ENCODE results near the gene GSK3A.
"Not testable (repeated sequence)": the region's sequence is repeated elsewhere in the genome, so short reads cannot be mapped to it uniquely, and the experiment has no call there.

Gene GSK3A

DNA sequence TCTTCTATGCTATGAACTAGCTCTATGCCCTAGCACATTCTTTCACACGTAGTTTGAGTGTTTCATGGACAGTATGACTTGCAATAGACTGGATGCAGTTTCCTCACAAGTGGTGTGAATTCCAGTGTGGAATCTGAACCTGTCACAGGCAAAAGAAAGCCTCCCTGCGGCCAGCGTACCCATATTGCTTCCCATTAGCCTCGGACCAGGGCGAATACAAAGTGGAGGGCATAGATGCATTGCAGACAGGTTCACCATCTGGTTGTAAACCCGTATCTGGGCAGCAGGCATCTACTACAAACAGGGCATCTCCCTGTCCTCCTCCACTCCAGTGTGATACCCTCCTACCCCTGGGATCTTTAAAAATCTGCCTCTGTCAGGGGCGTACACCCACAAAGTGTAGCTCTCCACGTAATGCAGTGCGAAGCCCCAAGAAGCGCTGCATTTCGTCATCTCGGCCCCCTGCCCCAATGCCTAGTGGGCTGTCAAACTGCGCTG is 25.3 kb upstream of the GSK3A start:
- no peak for DNase-seq

DNA sequence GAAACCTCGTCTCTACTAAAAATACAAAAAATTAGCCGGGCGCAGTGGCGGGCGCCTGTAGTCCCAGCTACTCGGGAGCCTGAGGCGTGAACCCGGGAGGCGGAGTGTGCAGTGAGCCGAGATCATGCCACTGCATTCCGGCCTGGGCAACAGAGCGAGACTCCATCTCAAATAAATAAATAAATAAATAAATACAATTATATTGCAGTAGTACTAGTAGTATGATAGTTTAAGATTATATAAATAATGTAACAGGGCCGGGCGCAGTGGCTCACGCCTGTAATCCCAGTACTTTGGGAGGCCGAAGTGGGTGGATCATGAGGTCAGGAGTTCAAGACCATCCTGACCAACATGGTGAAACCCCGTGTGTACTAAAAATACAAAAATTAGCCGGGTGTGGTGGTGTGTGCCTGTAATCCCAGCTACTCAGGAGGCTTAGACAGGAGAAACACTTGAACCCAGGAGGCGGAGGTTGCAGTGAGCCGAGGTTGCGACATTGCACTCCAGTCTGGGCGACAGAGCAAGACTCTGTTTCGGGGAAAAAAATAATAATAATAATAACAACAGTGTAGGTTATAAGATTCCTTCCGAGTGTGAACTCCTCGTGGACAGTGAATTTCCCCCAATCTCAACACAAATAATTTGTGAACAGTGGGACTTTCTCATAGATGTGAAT is 24.7 kb upstream of the GSK3A start:
- DNase-seq: not testable (repeated sequence)

DNA sequence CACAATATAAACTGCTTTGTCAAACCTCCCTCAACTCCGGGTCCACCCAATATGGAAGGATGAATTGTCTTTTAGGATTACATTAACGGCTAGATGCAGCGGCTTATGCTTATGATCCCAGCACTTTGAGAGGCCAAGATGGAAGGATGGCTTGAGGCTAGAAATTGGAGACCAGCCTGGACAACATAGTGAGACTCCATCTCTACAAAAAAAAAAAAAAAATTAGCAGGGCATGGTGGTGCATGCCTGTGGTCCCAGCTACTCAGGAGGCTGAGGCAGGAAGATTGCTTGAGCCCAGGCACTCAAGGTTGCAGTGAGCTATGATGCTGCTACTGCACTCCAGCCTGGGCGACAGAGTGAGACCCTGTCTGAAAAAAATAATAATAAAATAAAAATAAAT is 23.7 kb upstream of the GSK3A start:
- not testable (repeated sequence) for DNase-seq

DNA sequence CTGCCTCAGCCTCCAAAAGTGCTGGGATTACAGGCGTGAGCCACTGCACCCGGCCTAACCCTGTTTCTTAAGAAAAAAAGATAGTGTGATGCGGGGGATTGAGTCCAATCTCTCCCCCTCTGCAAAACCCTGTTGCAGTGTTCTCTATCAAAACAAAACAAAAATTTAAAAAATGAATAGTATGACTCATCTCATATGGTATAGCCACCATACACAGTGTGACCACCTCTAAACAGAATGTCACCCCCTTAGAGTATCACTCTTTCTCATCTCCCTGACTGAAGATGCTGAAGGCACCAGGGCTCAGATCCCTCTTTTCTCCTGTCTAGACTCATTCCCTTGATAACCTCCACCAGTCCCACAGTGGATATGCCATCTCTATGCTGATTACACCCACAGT is 19.4 kb upstream of the GSK3A start:
- no peak for DNase-seq

DNA sequence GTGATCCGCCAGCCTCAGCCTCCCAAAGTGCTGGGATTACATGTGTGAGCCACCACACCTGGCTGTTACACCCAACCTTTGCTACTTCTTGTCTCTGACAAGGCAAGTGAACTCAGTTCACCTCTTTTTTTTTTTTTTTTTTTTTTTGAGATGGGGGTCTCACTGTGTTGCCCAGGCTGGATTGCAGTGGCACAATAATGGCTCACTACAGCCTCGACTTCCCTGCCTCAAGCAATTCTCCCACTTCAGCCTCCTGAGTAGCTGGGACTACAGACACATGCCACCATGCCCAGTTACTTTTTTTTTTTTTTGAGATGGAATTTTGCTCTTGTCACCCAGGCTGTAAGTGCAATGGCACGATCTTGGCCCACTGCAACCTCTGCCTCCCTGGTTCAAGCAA is 15.4 kb upstream of the GSK3A start:
- DNase-seq: not testable (repeated sequence)

DNA sequence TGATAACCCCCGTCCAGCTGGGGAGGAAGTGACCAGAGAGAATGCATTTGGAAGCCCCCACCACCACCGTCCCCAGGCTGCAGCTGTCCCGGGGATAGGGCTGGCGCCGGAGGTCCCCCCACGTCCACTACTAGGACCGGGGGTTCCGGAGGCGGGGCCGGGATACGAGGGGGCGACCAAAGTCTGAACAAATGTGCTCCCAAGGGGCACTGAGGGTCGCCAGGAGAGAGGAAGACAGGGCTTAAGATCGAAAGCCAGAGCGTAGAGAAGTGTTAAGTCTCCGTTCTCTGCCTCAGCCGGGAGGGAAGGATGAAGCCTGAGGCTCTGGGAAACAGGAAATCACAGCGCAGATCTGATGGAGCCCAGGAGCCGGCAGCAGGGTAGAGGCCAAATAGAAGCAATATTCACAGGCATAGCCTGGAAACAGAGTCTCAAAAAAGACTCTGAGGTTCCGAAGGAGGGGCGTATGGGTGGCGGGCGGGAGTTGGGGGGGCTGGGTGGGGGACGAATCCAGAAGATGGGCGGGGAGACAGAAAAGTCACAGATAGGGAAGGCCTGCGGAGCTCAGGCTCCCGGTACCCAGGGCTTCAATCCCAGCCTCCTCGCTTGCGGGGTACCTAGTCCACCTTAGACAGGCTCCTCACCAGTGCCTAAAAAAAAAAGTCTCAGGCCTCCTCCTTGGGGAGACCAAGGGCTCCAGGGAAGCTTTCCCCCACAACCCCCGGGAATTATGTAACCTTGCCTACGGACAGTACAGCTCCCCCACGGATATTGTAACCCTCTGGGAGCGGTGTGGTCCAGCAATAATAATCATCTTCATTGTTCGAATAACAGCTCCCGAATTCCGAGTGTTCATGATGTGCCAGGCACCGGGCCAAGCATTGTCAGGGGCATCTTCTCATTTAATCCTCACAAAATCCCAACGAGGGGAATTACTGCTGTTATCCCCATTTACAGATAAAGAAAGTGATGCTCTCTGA is 13.7 kb upstream of the GSK3A start:
- peak in 1 of 2 experiments; percentile 43 for DNase-seq

DNA sequence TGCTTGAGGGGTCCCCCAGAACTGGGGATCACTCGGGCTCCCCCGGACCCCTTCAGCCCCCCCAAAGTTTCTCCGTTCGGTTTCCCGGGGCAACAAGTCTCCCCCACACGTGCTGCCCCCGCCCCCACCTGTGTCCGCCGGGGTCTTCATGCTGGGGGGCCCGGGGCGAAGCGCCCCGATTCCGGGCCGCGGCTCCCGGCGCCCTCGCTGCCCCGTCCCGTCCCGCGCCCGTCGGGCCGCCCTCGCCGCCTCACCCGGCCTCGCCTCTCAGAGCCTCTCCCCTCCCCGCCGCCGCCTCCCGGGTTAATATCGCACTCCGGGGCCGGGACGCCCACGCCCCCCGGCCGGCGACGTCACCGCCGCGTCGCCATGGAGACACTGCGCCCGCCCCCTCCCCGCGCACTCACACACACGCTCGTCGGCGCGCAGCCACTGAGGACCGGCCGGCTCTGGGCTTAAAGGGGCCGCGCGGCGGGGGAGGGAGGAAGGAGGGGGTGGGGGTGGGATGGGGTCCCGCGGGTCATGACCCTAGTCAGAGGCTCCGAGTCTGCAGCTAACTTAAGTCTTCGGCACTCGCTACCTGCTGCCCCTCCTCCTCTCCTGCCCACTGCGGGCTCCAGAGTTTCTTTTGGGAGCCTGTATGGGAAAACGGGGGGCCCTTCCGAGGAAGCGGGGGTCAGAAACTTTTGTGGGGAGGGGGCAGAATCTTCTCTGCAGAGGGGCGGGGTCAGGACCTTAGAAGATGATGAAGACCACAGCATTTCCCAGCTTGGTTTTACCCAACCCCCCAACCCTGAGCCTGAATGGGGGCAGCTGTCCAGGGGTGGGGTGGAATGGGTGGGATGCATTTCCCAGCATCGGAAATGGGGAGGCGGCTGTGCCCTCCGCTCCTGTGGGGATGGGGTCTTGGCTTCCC is 12.7 kb upstream of the GSK3A start, which contains the start of gene ERF:
TSS of gene ERF (minus strand) at position 279 of the 916 bp plus-strand sequence. CDS start at position 150, 129 bp downstream.
- DNase-seq: peak; percentile 44 to 68

DNA sequence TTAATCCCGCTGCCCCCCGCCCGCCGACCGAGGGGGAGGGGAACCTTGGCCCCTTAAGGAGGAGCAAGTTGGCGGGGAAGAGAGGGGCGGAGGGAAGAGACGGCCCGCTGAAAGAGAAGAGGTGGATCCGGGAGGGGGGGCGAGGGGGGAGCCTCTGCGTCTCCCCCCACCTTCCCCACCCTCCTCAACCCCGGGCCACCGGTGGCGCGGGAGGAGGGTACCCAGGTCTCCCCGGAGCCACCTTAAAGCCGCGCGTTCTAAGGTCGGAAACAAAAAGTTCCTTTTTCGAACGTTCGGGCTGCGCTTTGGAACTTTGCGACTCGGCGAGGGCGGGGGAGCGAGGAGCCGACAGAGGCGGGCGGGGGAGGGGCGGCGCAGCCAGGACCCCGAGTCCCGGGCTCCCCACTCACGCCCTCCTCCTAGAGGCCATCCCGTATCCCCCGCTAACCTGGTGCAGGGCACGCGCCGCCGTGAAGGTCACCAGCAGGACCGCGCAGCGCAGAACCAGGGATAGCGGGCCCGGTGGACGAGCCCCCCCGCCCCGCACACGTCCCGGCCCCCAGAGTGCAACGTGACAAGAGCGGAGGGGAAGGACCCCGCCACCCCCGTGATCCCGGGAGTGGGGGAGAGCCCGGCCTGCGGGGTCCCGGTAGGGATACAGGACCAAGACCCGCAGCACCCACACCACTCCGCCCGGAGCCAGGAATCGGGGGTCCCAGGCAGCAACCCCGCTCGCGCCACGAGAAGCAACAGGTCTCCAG is 11.9 kb upstream of the GSK3A start:
- peak in 1 of 2 experiments; percentile 64 for DNase-seq

DNA sequence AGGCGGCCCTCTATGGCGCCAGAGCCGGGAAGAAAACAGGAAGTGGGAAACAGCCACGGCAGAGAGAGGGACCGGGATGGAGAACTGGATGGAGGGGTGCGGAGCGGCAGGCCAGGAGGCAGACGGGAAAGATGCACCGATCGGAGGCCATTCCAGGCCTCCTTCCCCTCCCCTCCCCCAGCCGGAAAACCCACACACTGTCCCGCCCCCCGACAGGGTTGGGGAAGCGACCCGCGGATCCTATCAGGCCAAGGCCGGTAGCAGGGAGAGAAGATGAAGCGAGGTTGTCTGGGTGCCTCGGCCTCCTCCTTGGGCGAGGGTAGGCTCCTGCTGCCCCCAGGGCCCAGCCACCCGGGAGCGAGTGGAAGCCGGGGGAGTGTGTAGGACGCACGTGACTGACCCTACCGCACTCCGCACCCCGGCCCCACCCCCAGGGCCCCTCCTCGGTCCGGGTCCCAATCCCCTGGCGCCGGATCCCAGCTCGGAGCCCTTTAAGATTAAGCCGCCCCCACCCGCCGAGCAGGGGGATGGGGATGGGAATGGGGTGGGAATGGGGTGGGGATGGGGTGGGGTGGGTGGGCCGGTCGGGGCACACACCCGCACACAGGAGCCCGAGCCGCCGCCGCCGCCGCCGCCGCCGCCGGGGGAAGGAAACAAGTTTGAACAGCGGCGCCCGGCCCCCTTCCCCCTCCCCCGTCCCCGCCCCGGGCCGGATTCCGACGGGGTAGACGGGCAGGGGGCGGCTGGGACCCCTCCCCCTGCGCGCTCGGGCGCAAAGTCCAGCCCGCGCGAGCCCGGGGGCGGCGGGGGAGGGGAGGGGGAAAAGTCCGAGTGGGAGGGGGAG is 11.1 kb upstream of the GSK3A start:
- DNase-seq: peak in 1 of 2 experiments; percentile 65

DNA sequence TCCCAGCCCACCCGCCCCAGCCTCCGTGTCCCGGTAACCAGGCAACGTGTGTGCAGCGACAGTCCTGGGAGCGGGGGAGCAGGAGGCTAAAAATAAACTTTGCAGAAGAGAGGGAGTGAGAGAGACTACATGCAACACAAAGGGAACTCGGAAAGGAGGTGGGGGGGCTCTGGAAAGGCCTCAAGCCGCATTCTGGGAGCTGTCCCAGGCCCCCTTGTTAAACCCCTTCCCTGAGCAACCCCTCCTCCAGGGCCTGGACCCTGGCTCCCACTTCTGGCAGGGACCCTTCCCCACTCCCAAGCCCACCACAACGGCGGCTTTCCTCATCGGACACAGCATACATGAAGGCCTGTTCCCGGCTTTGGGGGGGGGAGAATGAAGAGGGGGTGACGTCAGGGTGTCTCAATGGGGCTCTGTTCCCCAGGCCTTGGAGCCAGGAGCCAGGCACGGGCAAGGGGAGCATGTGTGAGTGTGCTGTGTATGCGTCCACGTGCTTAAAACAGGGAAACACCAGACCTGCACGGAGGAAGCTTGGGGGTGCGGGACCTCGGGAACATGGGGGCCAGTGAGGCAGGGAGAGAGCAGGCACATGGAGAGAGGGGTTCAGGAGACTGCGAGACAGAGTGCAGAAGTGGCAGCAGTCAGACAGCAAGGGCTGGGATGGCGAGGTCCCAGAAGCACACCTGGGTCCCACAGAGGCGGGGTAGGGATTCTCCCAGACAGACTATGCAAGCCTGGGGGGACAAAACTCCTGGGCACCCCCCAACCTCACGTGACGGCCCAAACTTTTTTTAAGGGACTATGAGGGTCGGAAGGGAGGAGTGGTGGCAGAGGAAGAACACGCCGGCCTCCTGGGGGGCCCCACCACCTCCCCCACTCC is 10.2 kb upstream of the GSK3A start:
- no peak for DNase-seq

DNA sequence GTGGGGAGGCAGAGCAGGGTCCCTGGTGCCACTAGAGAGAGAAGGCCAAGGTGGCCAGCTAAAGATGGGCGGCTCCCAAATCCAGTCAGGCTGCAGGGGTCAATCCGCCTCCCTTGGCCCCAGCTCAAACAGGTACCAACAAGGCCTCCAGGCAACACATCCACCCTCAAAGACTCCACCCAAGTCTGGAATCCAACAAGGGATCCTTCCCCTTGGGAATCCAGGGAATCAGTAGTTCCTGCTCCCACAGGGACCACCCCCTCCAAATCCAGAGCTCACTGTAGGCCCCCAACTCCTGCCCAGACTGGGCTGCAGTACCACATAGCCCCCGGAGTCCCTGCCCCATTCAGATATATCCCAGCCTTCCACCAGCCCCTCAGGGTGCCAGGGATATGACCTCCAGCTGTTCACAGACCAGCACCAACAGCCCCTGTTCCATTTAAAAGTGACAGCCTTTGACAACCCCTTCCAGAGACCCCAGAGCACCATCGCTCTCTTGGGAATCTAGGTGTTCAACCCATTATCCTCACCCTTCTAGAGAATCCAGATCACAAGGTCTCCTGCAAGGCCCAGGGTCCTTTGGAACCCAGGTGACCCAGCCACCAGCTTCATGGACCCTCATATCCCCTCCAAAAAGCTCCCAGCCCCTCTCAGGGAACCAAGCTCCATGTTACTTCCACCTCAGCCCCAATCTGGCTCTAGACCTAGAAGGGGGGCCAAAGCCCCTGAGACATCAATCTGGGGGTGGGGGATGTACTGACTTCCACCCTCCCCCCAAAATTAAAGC is 9.4 kb upstream of the GSK3A start:
- DNase-seq: no peak

DNA sequence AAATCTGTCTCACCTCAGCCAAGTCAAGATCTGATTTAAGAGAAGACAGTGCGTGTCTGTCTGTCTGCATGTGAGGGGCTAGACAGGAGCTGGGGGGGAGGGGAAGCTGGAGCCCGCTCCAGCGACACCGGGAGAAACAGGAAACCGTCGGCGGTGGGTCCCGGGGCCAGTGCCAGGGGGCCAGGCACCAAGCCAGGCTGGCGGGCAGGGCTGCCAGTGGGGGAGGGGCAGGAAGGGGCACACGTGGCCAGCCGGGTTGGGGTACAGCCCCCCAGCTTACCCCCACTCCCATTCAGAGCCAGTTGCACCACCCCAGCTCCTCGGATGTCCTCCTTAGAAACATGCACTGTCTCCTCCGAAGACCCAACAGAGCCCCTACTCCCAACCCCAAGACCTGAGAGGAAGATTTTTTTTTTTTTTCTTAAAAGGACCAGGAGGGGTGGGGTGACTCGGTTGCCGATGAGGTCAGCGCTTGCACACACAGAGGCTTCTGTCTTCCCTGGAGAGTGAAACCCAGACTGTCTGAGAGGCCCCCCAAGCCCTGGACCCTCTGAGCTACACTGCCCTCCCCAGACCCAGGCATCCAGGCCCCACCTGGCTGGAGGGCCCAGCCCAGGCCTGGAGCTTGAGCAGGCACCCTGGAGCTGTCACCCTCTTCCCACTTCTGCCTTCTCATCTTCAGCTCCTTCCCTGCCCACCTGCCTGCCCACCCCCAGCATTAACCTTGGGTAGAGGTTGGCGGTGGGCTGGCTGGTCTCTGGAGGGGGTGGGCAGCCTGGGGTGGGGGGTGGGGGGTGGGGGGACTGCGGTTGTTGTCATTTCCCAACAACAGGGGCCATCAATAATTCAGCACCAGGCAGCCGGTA is 8.5 kb upstream of the GSK3A start:
- DNase-seq: no peak

DNA sequence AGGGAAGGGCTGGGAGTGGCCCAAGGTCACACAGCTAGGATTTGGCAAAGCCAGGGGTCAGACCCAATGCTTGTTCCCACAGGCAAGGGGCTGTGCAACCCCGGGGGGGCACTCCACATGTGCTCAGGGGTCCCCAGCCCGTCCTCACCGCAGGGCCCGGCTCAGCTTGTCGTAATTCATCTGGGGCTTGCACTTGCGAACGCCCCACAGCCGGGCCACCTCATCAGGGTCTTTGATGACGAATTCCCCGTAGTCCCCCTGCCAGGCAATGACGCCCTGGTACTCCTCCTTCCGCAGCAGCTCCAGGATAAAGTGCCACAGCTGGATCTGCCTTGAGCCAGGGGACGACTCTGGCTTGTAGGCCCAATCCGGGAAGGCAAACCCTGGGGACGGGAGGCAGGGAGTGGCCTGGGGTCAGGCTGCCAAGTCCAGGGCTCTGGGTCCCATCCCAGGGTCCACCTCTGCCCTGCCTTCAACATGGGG is 7.8 kb upstream of the GSK3A start:
- DNase-seq: no peak

DNA sequence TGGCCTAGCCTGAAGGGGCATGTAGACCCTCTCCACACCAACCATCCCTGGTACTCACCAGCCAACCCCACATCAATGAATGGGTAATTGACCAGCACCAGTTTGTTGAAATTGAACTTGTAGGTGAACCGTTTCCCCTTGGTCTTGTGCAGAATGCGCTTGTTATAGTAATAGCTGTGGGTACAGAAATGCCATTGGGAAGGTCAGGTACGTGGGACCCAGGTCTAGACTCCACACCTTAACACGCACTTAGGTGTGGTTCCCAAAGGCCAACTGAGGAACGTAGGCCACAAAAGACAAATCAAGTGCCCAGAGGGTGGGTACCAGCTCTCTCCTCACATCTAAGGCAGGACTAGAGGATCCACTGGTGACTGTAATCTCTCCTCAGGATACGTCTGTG is 7.4 kb upstream of the GSK3A start:
- DNase-seq: no peak

DNA sequence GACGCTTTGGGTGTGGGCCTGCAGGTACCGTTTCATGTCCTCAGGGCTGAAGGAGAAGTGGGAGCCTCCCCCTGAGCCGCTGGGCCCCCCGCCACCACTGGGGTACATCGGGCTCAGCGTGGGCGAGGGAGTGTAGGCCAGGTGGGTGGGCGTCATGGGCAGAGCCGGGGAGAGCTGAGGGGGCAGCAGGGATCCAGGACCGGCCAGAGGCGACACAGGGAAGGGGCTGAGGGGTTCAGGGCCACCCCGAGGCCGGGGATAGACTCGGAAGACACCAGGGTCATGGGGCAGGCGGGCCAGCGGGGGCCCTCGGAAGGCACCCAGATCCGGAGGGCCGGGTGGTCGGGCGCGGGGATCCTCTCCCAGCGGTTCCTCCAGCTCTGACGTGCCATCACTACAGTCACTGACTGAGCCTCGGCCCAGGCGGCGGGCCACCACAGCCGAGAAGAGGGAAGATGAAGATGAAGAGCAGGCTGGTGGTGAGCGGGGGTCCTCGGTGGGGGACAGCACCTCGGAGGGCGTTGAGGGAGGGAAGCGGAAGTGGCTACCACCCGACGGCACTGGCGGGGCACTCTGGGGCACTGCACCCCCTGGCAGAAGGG is 6.8 kb upstream of the GSK3A start:
- DNase-seq: no peak

DNA sequence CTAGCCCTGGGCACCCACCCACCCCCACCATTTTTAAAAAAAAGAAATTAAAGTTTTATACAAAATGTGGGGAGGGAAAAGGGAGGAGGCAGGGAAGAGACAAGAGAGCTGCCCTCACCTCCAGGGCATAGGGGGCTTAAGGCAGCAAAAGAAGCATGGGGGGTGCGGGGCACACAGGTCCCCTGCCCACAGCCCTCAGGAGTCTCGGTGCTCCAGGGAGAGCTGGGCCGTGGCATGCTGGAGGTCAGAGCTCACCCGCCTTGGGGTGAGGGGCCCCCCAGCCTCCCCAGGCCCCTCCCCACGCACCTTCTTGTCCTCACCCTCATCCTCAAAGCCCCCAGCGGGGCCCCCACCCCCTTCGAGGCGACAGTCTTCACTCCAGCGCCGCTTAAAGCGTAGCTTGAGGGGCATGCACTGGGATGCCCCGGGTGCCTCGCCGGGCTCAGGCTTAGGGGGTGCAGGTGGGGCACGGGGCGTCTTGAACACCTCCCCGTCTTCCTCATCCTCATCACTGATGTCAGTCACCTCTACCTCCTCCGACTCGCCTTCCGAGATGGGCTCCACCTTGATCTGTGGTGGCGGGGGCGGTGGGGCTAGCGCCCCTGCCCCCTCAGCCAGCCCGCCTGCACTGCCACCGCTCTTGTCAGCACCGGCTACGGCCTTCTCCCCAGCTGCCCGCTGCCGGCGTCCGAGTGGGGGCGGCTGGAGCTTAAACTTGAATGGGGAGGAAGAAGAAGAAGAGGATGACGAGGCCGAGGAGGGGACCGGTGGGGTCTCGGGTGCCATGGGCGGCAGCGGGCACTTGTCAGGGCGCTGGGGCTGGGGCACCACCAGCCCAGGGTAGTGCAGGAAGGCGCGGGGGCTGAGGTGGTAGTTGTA is 6.1 kb upstream of the GSK3A start:
- DNase-seq: no peak
